ENCODE results near the gene S100A1. TPM values are rescaled to one million over a fixed set of nuclear protein-coding genes. Genes with fewer than 3 reads are reported as not detected.

The S100A1 gene
- total RNA-seq, 1 donor from 2014 or later = not detected

DNA sequence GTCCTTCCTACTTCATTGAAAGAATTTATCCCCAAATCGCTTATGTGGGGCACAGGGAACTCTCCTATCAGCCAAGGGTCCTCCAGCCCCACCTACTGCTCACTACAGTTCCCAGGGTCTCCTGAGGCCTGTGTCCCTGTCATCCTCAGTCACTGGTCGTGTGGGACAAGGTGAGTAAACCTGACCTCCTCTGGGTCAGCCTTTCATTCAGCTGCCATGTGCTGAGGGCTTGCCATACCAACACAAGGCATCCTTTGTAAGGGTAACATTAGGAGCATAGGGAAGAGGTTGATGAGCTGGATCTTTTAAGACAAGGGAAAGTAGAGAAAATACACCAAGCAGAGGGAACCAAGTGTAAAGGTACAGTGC, 19.1 kb downstream of the S100A1 start:
- Mint-ChIP-seq H3K27ac (ENCODE audit: unreplicated experiment) (peak overlapping the region; percentile 73), H3K4me3 (ENCODE audit: unreplicated experiment) (no peak overlapping the region), H3K4me1 (ENCODE audit: unreplicated experiment) (peaks cover 6% of the 10 kb centered on the region), H3K9me3 (ENCODE audit: unreplicated experiment) (no peaks in the 10 kb centered on the region), H3K27me3 (ENCODE audit: unreplicated experiment) (no peaks in the 10 kb centered on the region), H3K36me3 (ENCODE audit: unreplicated experiment) (peaks cover 37% of the 10 kb centered on the region)
- no peak for DNase-seq (ENCODE audit: extremely low spot score, unreplicated experiment)
- TF ChIP-seq, protein P1, sequence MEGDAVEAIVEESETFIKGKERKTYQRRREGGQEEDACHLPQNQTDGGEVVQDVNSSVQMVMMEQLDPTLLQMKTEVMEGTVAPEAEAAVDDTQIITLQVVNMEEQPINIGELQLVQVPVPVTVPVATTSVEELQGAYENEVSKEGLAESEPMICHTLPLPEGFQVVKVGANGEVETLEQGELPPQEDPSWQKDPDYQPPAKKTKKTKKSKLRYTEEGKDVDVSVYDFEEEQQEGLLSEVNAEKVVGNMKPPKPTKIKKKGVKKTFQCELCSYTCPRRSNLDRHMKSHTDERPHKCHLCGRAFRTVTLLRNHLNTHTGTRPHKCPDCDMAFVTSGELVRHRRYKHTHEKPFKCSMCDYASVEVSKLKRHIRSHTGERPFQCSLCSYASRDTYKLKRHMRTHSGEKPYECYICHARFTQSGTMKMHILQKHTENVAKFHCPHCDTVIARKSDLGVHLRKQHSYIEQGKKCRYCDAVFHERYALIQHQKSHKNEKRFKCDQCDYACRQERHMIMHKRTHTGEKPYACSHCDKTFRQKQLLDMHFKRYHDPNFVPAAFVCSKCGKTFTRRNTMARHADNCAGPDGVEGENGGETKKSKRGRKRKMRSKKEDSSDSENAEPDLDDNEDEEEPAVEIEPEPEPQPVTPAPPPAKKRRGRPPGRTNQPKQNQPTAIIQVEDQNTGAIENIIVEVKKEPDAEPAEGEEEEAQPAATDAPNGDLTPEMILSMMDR (IDR thresholded peaks at IDR 0.05) = no peak

DNA sequence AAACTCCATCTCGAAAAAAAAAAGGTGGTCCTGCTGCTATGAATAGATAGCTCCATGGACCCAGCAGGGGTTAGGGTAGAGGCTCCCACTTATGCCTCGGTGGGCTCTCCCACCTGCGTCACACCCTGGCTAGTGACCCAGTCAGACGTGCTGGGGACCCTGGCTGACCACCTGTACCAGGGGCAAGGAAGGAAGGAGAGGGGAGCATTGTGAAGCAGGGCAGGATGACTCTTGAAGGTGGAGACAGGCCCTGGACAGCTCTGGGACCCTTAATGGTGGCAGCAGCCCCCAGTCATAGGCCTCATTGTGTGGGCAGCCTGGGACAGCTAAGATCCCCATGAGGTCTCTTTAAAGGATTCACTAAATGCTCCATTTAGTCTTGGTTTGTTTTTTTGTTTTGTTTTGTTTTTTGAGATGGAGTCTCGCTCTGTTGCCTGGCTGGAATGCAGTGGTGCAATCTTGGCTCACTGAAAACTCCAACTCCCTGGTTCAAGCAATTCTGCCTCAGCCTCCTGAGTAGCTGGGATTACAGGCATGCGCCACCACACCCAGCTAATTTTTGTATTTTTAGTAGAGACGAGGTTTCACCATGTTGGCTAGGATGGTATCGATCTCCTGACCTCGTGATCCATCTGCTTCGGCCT, 19.9 kb downstream of the S100A1 start:
- H3K9me3 Mint-ChIP-seq (ENCODE audit: unreplicated experiment) = no peaks in the 10 kb centered on the region
- H3K27me3 Mint-ChIP-seq (ENCODE audit: unreplicated experiment) = no peaks in the 10 kb centered on the region
- no peak for DNase-seq (ENCODE audit: extremely low spot score, unreplicated experiment)
- H3K27ac Mint-ChIP-seq (ENCODE audit: unreplicated experiment) = no peak overlapping the region
- H3K36me3 Mint-ChIP-seq (ENCODE audit: unreplicated experiment) = peaks cover 34% of the 10 kb centered on the region
- TF ChIP-seq, protein P1 (IDR thresholded peaks at IDR 0.05) = no peak
- H3K4me1 Mint-ChIP-seq (ENCODE audit: unreplicated experiment) = peaks cover 6% of the 10 kb centered on the region
- H3K4me3 Mint-ChIP-seq (ENCODE audit: unreplicated experiment) = no peak overlapping the region

DNA sequence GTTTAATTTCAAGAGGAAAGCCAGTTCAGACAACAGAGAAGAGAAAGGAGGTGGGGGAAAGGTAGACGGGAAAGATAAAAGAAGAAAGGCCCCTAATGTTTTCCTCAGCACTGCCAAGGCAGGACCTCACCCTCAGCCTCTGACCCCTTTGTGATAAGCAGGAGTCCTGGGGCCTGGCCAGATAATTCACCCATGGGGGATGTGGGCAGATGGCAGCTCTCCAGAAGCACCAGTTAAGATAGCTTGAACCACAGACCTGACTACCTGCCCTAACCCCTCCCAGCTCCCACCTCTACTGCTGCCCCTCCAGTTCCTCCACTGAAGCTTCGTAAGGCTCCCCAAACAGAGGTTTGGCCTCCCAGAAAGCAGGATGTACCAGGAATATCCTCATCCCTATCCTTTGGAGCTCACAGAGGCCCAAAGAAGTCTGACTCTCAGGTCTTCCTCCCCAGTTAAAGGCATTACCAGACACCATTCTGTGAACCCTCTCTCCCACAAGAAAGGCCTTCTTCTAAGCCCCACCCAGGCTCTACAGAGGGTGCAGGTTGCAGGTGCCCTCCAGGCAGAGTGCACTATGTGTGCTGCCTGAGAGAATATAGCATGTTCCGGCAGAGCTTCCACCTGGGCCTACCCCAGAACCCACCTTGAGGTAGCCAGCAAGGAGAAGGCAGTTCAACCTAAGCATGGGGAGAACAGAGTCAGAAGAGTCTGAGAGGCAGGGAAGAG, 21.1 kb downstream of the S100A1 start:
- TF ChIP-seq, protein P1 (IDR thresholded peaks at IDR 0.05) = no peak
- H3K9me3 Mint-ChIP-seq (ENCODE audit: unreplicated experiment) = no peaks in the 10 kb centered on the region
- DNase-seq (ENCODE audit: extremely low spot score, unreplicated experiment) = no peak
- H3K27ac Mint-ChIP-seq (ENCODE audit: unreplicated experiment) = peak overlapping the region; percentile 52
- peaks cover 6% of the 10 kb centered on the region for H3K4me1 Mint-ChIP-seq (ENCODE audit: unreplicated experiment)
- H3K27me3 Mint-ChIP-seq (ENCODE audit: unreplicated experiment) = no peaks in the 10 kb centered on the region
- H3K4me3 Mint-ChIP-seq (ENCODE audit: unreplicated experiment) = no peak overlapping the region
- H3K36me3 Mint-ChIP-seq (ENCODE audit: unreplicated experiment) = peaks cover 23% of the 10 kb centered on the region

- no peak for DNase-seq (ENCODE audit: extremely low spot score, unreplicated experiment)
- Mint-ChIP-seq H3K4me1 (ENCODE audit: unreplicated experiment) (peaks cover 6% of the 10 kb centered on the region), H3K27ac (ENCODE audit: unreplicated experiment) (peak overlapping the region; percentile 52), H3K27me3 (ENCODE audit: unreplicated experiment) (no peaks in the 10 kb centered on the region), H3K36me3 (ENCODE audit: unreplicated experiment) (peaks cover 17% of the 10 kb centered on the region), H3K9me3 (ENCODE audit: unreplicated experiment) (no peaks in the 10 kb centered on the region), H3K4me3 (ENCODE audit: unreplicated experiment) (no peak overlapping the region)
- TF ChIP-seq, protein P1 (IDR thresholded peaks at IDR 0.05) = no peak
These were observed 21.6 kb downstream of the S100A1 start for GRCh38 chr1:153649863-153650235.

GRCh38 chr1:153651771-153652170, 23.5 kb downstream of the S100A1 start:
- no peak overlapping the region for H3K27ac Mint-ChIP-seq (ENCODE audit: unreplicated experiment)
- DNase-seq (ENCODE audit: extremely low spot score, unreplicated experiment) = no peak
- H3K36me3 Mint-ChIP-seq (ENCODE audit: unreplicated experiment) = no peaks in the 10 kb centered on the region
- H3K9me3 Mint-ChIP-seq (ENCODE audit: unreplicated experiment) = no peaks in the 10 kb centered on the region
- H3K4me1 Mint-ChIP-seq (ENCODE audit: unreplicated experiment) = peaks cover 6% of the 10 kb centered on the region
- H3K27me3 Mint-ChIP-seq (ENCODE audit: unreplicated experiment) = no peaks in the 10 kb centered on the region
- TF ChIP-seq, protein P1 (IDR thresholded peaks at IDR 0.05) = no peak
- H3K4me3 Mint-ChIP-seq (ENCODE audit: unreplicated experiment) = no peak overlapping the region
